Ovary (tissue), 3 donors: ENCODE results near the gene NECTIN1.

Experiments
- EP300 ChIP-seq: sonication (generic); formaldehyde crosslinking; IDR thresholded peaks from one replicate; pipeline ENCODE4 v1.6.1; 2017; ENCODE audit warnings: antibody characterized with exemption
- POLR2A ChIP-seq: fragments of 450-650 bp; IDR thresholded peaks from one replicate; pipeline ENCODE4 v1.6.1; 2017; ENCODE audit warnings: antibody characterized with exemption, mild to moderate bottlenecking, moderate library complexity
- TF ChIP-seq, protein P1 (sequence below), 3 donors: fragments of 450-650 bp in 2 of 3; fragments of 200-600 bp in 1 of 3; IDR thresholded peaks; one replicate each; pipeline versions ENCODE4 v1.5.1 to v1.8.0; 2016 to 2022; ENCODE audit warnings: antibody characterized with exemption in 3 of 3, mild to moderate bottlenecking in 1 of 3
- donor health status: DM: no; HTN: no; CAD: no.

DNA sequence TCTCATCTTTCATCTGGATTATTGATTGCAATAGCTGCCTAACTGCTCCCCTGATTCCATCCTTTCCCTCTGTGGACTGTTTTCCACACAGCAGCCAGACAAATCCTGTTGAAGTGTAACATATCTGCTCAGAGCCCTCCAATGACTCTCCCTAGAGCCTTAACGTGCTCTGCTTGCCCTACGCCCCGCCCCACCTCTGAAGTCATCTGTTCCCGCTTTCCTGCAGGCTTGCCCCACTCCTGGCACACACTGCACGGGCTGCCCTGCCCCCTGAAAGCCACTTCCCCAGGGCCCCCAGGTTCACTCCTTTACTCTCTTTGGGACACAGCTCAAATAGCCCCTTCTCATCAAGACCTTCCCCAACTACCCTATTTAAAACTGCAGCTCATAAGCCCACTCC is 59.5 kb downstream of the NECTIN1 start:
- no peak for TF ChIP-seq POLR2A
- TF ChIP-seq, protein P1, sequence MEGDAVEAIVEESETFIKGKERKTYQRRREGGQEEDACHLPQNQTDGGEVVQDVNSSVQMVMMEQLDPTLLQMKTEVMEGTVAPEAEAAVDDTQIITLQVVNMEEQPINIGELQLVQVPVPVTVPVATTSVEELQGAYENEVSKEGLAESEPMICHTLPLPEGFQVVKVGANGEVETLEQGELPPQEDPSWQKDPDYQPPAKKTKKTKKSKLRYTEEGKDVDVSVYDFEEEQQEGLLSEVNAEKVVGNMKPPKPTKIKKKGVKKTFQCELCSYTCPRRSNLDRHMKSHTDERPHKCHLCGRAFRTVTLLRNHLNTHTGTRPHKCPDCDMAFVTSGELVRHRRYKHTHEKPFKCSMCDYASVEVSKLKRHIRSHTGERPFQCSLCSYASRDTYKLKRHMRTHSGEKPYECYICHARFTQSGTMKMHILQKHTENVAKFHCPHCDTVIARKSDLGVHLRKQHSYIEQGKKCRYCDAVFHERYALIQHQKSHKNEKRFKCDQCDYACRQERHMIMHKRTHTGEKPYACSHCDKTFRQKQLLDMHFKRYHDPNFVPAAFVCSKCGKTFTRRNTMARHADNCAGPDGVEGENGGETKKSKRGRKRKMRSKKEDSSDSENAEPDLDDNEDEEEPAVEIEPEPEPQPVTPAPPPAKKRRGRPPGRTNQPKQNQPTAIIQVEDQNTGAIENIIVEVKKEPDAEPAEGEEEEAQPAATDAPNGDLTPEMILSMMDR (IDR thresholded peaks at IDR 0.05): no peak
- TF ChIP-seq EP300: no peak
